Spleen (tissue), 11 donors: ENCODE measurements around the gene RIOK2. TPM values are rescaled to one million over a fixed set of nuclear protein-coding genes. Genes with fewer than 3 reads are reported as not detected.
"Not testable (repeated sequence)": the region's sequence is repeated elsewhere in the genome, so short reads cannot be mapped to it uniquely, and the experiment has no call there.

Experiments used
- DNase-seq: peaks from one replicate; pipeline ENCODE4 v3.0.0-alpha.2; 2020
- H3K27ac ChIP-seq, 8 donors: fragments of 200-600 bp; sonication (generic) in 7 of 8; 1 replicate in 4 of 8; 2 replicates in 4 of 8; pipeline versions ENCODE4 v1.5.0 to v1.8.0; 2016 to 2021; ENCODE audit warnings: inconsistent platforms in 4 of 8, mild to moderate bottlenecking in 4 of 8, moderate library complexity in 1 of 8
- H3K27me3 ChIP-seq, 7 donors: fragments of 200-600 bp; sonication (generic) in 6 of 7; replicated peaks in 1 of 7; 1 replicate in 4 of 7; 2 replicates in 3 of 7; pipeline versions ENCODE4 v1.5.0 to v1.8.0; 2016 to 2021; ENCODE audit warnings: inconsistent platforms in 3 of 7, mild to moderate bottlenecking in 1 of 7
- H3K36me3 ChIP-seq, 6 donors: fragments of 200-600 bp; sonication (generic) in 5 of 6; 1 replicate in 4 of 6; 2 replicates in 2 of 6; pipeline versions ENCODE4 v1.5.0 to v1.8.0; 2016 to 2021; ENCODE audit warnings: inconsistent platforms in 2 of 6
- H3K4me1 ChIP-seq, 6 donors: fragments of 200-600 bp; sonication (generic) in 5 of 6; 1 replicate in 3 of 6; 2 replicates in 3 of 6; pipeline versions ENCODE4 v1.5.0 to v1.8.0; 2016 to 2021; ENCODE audit warnings: inconsistent platforms in 3 of 6
- H3K4me3 ChIP-seq, 8 donors: fragments of 200-600 bp; sonication (generic) in 7 of 8; 1 replicate in 4 of 8; 2 replicates in 4 of 8; pipeline versions ENCODE4 v1.5.0 to v1.8.0; 2016 to 2021; ENCODE audit warnings: inconsistent platforms in 4 of 8, mild to moderate bottlenecking in 4 of 8, moderate library complexity in 2 of 8
- H3K9me3 ChIP-seq, 8 donors: fragments of 200-600 bp; sonication (generic) in 7 of 8; 1 replicate in 4 of 8; 2 replicates in 4 of 8; pipeline versions ENCODE4 v1.5.0 to v1.8.0; 2016 to 2021; ENCODE audit warnings: inconsistent platforms in 4 of 8
- POLR2A ChIP-seq, 3 donors: fragments of 450-650 bp; IDR thresholded peaks; one replicate each; pipeline ENCODE4 v1.5.1; 2017; ENCODE audit warnings: antibody characterized with exemption in 3 of 3, mild to moderate bottlenecking in 1 of 3
- POLR2AphosphoS5 ChIP-seq, 3 donors: sonication (generic); formaldehyde crosslinking; IDR thresholded peaks; one replicate each; pipeline ENCODE4 v1.5.1; 2017; ENCODE audit warnings: antibody characterized with exemption in 3 of 3
- WGBS, 5 donors: extraction: QIAGEN DNeasy Blood & Tissue Kit in 3 of 5; methylation state at CpG; one replicate each; pipeline versions ENCODE4 v1.1.5 to v1.1.7; 2013 to 2018; 5-methylcytosine and 5-hydroxymethylcytosine counted together
- intact Hi-C: fragments of 100-400 bp; cut with DNase I; formaldehyde crosslinking; loops from one replicate; pipeline ENCODE4 v1.15.0; 2023; ENCODE audit warnings: low total_unique reads
- polyA plus RNA-seq, 3 donors: library from polyadenylated mRNA; stranded (reverse); fragments of 200-250 nt; gene quantifications; one replicate each; pipeline ENCODE4 v1.2.1, GENCODE V29; 2013
- total RNA-seq, 7 donors: library from RNA; depleted of rRNA in 3 of 7; stranded (reverse); fragments of >200 nt in 3 of 7; fragmentation: NEBNext Ultra II Directional in 4 of 7; extraction: Animal tissue kit (Norgen Biotek cat#: 25700) in 4 of 7; gene quantifications; one replicate each; pipeline versions ENCODE4 v1.1.0 to v1.2.1, GENCODE V29; 2016 to 2021
- TF ChIP-seq, protein P1 (sequence below), 11 experiments: fragments of 200-600 bp in 7 of 11; fragments of 450-650 bp in 4 of 11; sonication (generic) in 4 of 11; IDR thresholded peaks in 8 of 11; conservative IDR thresholded peaks in 3 of 11; 1 replicate in 7 of 11; 2 replicates in 4 of 11; pipeline versions ENCODE4 v1.4.0 to v1.8.0; 2016 to 2021; ENCODE audit warnings: antibody characterized with exemption in 11 of 11, inconsistent platforms in 4 of 11, mild to moderate bottlenecking in 1 of 11
- donor health status: healthy with polysubstance abuse.
- donor health status: DM: no; HTN: no; CAD: no; lungs with moderate emphysema.
- donor health status: DM: no; HTN: no; CAD: no.
- donor health status: Bipolar disorder and iron deficiency.
- donor health status: healthy.
- donor health status: DM: no; HTN: no; CAD: no.
- donor health status: DM: yes; HTN: yes; CAD: no.

The RIOK2 gene
- total and polyA plus RNA-seq, 10 donors = 8.5 to 30.0 (median 16.7) TPM

DNA sequence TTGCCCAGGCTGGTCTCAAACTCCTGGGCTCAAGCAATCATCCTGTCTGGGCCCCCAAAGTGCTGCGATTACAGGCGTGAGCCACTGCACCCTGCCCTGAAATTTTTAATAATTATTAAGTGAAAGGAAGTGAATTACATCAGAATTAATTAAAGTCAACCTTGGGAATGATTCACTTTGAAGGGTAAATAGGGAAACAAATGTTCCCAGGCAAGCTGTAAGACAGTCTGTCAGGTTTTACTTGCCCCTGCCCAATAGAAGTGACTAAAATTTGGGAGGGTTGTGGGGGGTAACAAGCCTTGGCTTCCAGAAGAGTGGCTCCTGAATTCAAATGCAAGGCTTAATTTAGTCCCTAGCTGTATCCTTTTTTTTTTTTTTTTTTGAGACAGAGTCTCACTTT, 39.3 kb downstream of the RIOK2 start:
- no peaks in the 10 kb centered on the region for H3K9me3 ChIP-seq
- 90 to 100% (median 96%) methylated on average over 2 of the region's 2 CpGs for whole genome bisulfite sequencing, 5 donors
- no peak overlapping the region for H3K4me3 ChIP-seq
- H3K27ac ChIP-seq = no peak overlapping the region
- no peaks in the 10 kb centered on the region for H3K27me3 ChIP-seq
- no peaks in the 10 kb centered on the region for H3K4me1 ChIP-seq
- H3K36me3 ChIP-seq = no peaks in the 10 kb centered on the region
- no peak for DNase-seq
- no peak for TF ChIP-seq POLR2A (IDR thresholded peaks at IDR 0.05)
- no peak for TF ChIP-seq POLR2AphosphoS5 (IDR thresholded peaks at IDR 0.05)
- TF ChIP-seq, protein P1, sequence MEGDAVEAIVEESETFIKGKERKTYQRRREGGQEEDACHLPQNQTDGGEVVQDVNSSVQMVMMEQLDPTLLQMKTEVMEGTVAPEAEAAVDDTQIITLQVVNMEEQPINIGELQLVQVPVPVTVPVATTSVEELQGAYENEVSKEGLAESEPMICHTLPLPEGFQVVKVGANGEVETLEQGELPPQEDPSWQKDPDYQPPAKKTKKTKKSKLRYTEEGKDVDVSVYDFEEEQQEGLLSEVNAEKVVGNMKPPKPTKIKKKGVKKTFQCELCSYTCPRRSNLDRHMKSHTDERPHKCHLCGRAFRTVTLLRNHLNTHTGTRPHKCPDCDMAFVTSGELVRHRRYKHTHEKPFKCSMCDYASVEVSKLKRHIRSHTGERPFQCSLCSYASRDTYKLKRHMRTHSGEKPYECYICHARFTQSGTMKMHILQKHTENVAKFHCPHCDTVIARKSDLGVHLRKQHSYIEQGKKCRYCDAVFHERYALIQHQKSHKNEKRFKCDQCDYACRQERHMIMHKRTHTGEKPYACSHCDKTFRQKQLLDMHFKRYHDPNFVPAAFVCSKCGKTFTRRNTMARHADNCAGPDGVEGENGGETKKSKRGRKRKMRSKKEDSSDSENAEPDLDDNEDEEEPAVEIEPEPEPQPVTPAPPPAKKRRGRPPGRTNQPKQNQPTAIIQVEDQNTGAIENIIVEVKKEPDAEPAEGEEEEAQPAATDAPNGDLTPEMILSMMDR (IDR thresholded peaks at IDR 0.05 in 8 of 11, conservative IDR thresholded peaks at IDR 0.05 in 3 of 11) = no peak
- intact Hi-C loops = no loop called here

DNA sequence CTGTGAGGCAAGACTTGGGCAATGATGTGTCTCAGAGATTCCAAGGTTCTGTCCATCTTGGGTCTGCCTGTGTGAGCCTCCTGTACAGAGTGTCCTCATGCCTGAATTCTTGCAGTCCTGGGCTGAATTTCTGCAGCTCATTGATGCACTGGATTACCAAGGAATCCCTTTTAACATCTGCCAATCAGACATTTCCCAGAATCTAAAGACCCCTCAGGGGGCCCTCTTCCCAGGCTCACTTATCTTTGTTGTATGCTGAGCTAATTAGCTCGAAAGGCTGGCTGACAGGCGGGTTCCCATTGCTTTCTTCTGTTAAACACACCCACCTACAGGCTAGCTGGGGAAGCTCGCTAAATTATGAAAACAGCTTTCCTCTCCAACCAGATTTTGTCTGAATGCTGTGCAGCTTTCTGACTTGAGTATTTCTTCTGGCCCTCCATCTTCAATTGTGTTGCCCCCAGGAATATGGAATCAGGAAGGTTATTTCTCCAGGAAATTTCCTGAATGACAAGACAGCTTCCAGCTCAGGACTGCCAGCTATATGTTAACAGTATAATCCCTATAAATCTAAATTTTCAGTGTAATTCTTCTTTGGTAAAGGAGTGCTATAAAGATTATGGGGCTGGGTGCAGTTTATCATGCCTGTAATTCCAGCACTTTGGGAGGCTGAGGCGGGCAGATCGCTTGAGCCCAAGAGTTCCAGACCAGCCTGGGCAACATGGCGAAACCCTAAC, 40.4 kb downstream of the RIOK2 start, which contains the start of gene LIX1:
LIX1 (minus strand) TSS at position 91 of the 734 bp plus-strand sequence; CDS start at position 56, 35 bp downstream.
- Histone ChIP-seq H3K4me3 (no peak within 1 kb of the TSS), H3K36me3 (no peaks in the 10 kb centered on the region), H3K27me3 (no peaks in the 10 kb centered on the region), H3K9me3 (no peaks in the 10 kb centered on the region), H3K4me1 (no peaks in the 10 kb centered on the region), H3K27ac (no peak within 1 kb of the TSS)
- TF ChIP-seq, protein P1 (IDR thresholded peaks at IDR 0.05 in 8 of 11, conservative IDR thresholded peaks at IDR 0.05 in 3 of 11) = peak in 6 of 11 experiments; percentile 17 to 45 (median 29)
- TF ChIP-seq POLR2AphosphoS5 (IDR thresholded peaks at IDR 0.05) = no peak
- TF ChIP-seq POLR2A (IDR thresholded peaks at IDR 0.05) = no peak
- DNase-seq = no peak
- WGBS, 5 donors = 47 to 55% (median 53%) methylated on average over 6 of the region's 6 CpGs
- intact Hi-C loops = no loop called here

DNA sequence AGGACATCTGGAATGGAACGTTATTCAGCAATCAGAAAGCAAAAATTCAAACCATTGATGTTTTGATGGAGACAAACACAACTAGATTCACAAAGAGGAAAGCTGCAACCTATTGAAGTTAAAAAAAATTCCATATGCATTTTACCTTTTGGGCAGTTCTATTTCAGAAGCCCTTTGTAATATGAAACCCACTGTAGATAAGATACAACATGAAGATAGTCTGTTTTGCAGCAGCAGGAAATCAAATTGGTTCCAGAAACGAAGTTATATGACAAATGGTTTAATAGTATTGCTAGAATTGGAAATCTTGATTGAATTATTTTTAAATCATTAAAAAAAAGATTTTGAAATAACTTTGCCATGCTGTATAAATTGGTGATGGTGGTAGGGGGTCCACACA, 41.5 kb downstream of the RIOK2 start:
- Histone ChIP-seq H3K4me3 (no peak overlapping the region), H3K36me3 (no peaks in the 10 kb centered on the region), H3K9me3 (no peaks in the 10 kb centered on the region), H3K27me3 (no peaks in the 10 kb centered on the region), H3K4me1 (no peaks in the 10 kb centered on the region), H3K27ac (no peak overlapping the region)
- no peak for DNase-seq
- 64 to 80% (median 73%) methylated on average over 2 of the region's 2 CpGs for whole genome bisulfite sequencing, 5 donors
- intact Hi-C loops = no loop called here
- TF ChIP-seq POLR2A (IDR thresholded peaks at IDR 0.05) = no peak
- no peak for TF ChIP-seq POLR2AphosphoS5 (IDR thresholded peaks at IDR 0.05)
- TF ChIP-seq, protein P1 (IDR thresholded peaks at IDR 0.05 in 8 of 11, conservative IDR thresholded peaks at IDR 0.05 in 3 of 11) = no peak

DNA sequence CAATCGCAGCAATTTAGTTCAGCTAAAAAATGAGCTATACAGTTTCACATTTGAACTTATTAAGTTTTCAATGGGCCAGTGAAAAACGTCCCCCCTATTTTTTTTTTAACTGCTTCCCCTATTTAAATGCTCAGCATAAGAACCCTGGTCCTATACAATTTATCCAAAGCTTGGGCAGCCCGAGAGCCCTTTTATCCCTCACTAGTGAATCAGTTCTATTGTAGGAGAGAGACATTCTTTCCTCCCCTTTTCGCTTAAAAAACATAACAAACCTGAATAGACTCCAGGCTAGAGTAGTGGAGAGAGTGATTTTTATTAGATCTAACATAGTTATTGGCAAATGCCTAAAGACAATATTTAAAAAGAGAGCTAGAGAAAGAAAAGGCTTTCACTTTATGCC, 42.0 kb downstream of the RIOK2 start:
- no peak for DNase-seq
- Histone ChIP-seq H3K36me3 (no peaks in the 10 kb centered on the region), H3K9me3 (no peaks in the 10 kb centered on the region), H3K27me3 (no peaks in the 10 kb centered on the region), H3K4me1 (no peaks in the 10 kb centered on the region), H3K27ac (no peak overlapping the region), H3K4me3 (no peak overlapping the region)
- TF ChIP-seq POLR2A (IDR thresholded peaks at IDR 0.05) (no peak), POLR2AphosphoS5 (IDR thresholded peaks at IDR 0.05) (no peak)
- TF ChIP-seq, protein P1 (IDR thresholded peaks at IDR 0.05 in 8 of 11, conservative IDR thresholded peaks at IDR 0.05 in 3 of 11) = no peak
- WGBS, 5 donors = 63 to 80% (median 69%) methylated on average over 4 of the region's 4 CpGs
- intact Hi-C loops = no loop called here

DNA sequence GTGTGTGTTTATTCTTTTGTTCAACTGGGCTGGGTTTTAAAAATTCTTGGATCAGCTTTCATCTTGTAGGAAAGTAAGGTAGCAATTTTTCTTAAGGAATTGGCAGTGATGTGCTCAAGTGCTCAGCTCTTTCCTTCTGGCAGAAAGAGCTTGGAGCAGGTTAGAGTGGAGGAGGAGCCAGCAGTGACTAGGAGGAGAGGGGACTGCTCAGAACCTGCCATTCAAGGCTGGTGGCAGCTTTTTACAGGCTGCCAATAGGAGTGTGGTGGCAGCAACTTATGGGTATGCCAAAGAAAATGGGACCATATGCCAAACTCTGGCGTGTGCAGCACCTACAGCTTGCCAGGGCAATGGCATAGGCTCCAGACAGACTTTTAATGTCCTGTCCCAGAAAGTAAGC, 42.8 kb downstream of the RIOK2 start:
- DNase-seq = not testable (repeated sequence)

More for the DNA sequence above, 42.8 kb downstream of the RIOK2 start:
- H3K9me3 ChIP-seq, H3K27me3 ChIP-seq, H3K36me3 ChIP-seq, H3K4me3 ChIP-seq, H3K27ac ChIP-seq, H3K4me1 ChIP-seq, intact Hi-C loops: not testable (repeated sequence)
- WGBS, 5 donors = 64 to 69% (median 67%) methylated on average over 1 of the region's 1 CpG
